ENCODE data around the gene GRK6.

- TF ChIP-seq EP300 (IDR thresholded peaks at IDR 0.05) = no peak
- no peak for TF ChIP-seq CTCF (IDR thresholded peaks at IDR 0.05)
These were observed 39.1 kb upstream of the GRK6 start for GRCh38 chr5:177387405-177387804.

All from tibial nerve (tissue), 4 donors.